Measurements from ENCODE around the gene ATXN7L1.

GRCh38 chr7:105871142-105871541 is 5.3 kb downstream of the ATXN7L1 start:
- TF ChIP-seq, protein P1, sequence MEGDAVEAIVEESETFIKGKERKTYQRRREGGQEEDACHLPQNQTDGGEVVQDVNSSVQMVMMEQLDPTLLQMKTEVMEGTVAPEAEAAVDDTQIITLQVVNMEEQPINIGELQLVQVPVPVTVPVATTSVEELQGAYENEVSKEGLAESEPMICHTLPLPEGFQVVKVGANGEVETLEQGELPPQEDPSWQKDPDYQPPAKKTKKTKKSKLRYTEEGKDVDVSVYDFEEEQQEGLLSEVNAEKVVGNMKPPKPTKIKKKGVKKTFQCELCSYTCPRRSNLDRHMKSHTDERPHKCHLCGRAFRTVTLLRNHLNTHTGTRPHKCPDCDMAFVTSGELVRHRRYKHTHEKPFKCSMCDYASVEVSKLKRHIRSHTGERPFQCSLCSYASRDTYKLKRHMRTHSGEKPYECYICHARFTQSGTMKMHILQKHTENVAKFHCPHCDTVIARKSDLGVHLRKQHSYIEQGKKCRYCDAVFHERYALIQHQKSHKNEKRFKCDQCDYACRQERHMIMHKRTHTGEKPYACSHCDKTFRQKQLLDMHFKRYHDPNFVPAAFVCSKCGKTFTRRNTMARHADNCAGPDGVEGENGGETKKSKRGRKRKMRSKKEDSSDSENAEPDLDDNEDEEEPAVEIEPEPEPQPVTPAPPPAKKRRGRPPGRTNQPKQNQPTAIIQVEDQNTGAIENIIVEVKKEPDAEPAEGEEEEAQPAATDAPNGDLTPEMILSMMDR (IDR thresholded peaks at IDR 0.05): no peak
- no peak for TF ChIP-seq POLR2A (IDR thresholded peaks at IDR 0.05)

Data from esophagus squamous epithelium (tissue), 4 donors.